PC-9 (cell line): Measurements from ENCODE around the gene ATP10A. TPM values are rescaled to one million over a fixed set of nuclear protein-coding genes. Genes with fewer than 3 reads are reported as not detected.

Experiments used
- BruUV-seq: library from RNA; stranded (reverse); fragments of 400-500 nt; replicated peaks from 2 replicates; lab custom pipeline; 2021; lab: Mats Ljungman, UMichigan
- CTCF ChIA-PET: fragments of 300-600 bp; sonication (Branson Sonifier 250); formaldehyde crosslinking; loops from one replicate; lab custom pipeline; 2022; ENCODE audit warnings: antibody characterized with exemption; lab: Charles Lee
- POLR2A ChIA-PET: fragments of 300-600 bp; sonication (Branson Sonifier 250); formaldehyde crosslinking; loops from one replicate; lab custom pipeline; 2022; ENCODE audit warnings: antibody characterized with exemption; ENCODE audit not compliant: unreplicated experiment; lab: Charles Lee
- DNase-seq, 2 experiments: peaks; one replicate each; pipeline versions ENCODE4 v3.0.0 to v3.0.0-alpha.2; 2015 to 2022; ENCODE audit warnings: mixed read lengths in 1 of 2
- H2AFZ ChIP-seq: fragments of 200-600 bp; sonication (generic); 2 replicates; pipeline ENCODE4 v1.8.1; 2017; ENCODE audit warnings: antibody characterized with exemption
- H3F3A ChIP-seq: fragments of 200-600 bp; sonication (generic); 2 replicates; pipeline ENCODE4 v1.8.1; 2017; ENCODE audit warnings: antibody characterized with exemption, mild to moderate bottlenecking, low read depth; ENCODE audit not compliant: insufficient read depth
- H3K27ac ChIP-seq: fragments of 200-600 bp; sonication (generic); 2 replicates; pipeline ENCODE4 v1.6.1; 2016; ENCODE audit warnings: mixed run types
- H3K27me3 ChIP-seq: fragments of 200-600 bp; sonication (generic); 2 replicates; pipeline ENCODE4 v1.6.1; 2016; ENCODE audit warnings: low read depth, mixed run types; ENCODE audit not compliant: insufficient read depth
- H3K36me3 ChIP-seq: fragments of 200-600 bp; sonication (generic); 2 replicates; pipeline ENCODE4 v1.6.1; 2016; ENCODE audit warnings: low read depth, mixed run types
- H3K4me1 ChIP-seq: fragments of 200-600 bp; sonication (generic); replicated peaks from 2 replicates; pipeline ENCODE4 v1.6.1; 2016; ENCODE audit warnings: mixed run types; ENCODE audit not compliant: insufficient read depth
- H3K4me2 ChIP-seq: fragments of 200-600 bp; sonication (generic); 2 replicates; pipeline ENCODE4 v1.6.1; 2017; ENCODE audit warnings: mixed run types
- H3K4me3 ChIP-seq: fragments of 200-600 bp; sonication (generic); 2 replicates; pipeline ENCODE4 v1.6.1; 2016; ENCODE audit warnings: mixed run types
- H3K79me2 ChIP-seq: fragments of 200-600 bp; sonication (generic); 2 replicates; pipeline ENCODE4 v1.6.1; 2017; ENCODE audit warnings: low read depth, mixed run types
- H3K9me2 ChIP-seq: fragments of 200-600 bp; sonication (generic); 2 replicates; pipeline ENCODE4 v1.8.1; 2017; ENCODE audit warnings: mild to moderate bottlenecking; ENCODE audit not compliant: insufficient read depth
- H3K9me3 ChIP-seq: fragments of 200-600 bp; sonication (generic); 2 replicates; pipeline ENCODE4 v1.8.1; 2016; ENCODE audit warnings: low read depth; ENCODE audit not compliant: insufficient read depth
- H4K20me1 ChIP-seq: fragments of 200-600 bp; sonication (generic); 2 replicates; pipeline ENCODE4 v1.8.1; 2017; ENCODE audit not compliant: insufficient read depth
- CTCF ChIP-seq: fragments of 200-600 bp; sonication (generic); conservative IDR thresholded peaks from 2 replicates; pipeline ENCODE4 v1.6.1; 2017; ENCODE audit warnings: mixed run types, antibody characterized with exemption, mild to moderate bottlenecking, moderate library complexity
- EZH2 ChIP-seq: fragments of 200-600 bp; sonication (generic); IDR thresholded peaks from 2 replicates; pipeline ENCODE4 v1.8.0; 2017; ENCODE audit warnings: antibody characterized with exemption, low read depth
- intact Hi-C: fragments of 100-400 bp; cut with micrococcal nuclease; formaldehyde crosslinking; loops from one replicate; pipeline ENCODE4 v1.10.0; 2022; ENCODE audit not compliant: unreplicated experiment
- total RNA-seq: library from RNA; stranded (reverse); gene quantifications from 2 replicates; pipeline ENCODE4 v1.2.3, GENCODE V29; 2021

ATP10A gene
- total RNA-seq, 1 experiment from 2014 or later = not detected

- Histone ChIP-seq H3K27ac (no peak overlapping the region), H2AFZ (no peak overlapping the region), H3K4me1 (no peaks in the 10 kb centered on the region), H3K79me2 (no peaks in the 10 kb centered on the region), H3K4me2 (no peak overlapping the region), H3K9me3 (no peaks in the 10 kb centered on the region), H3K9me2 (no peaks in the 10 kb centered on the region), H3F3A (no peaks in the 10 kb centered on the region), H3K36me3 (no peaks in the 10 kb centered on the region), H4K20me1 (no peaks in the 10 kb centered on the region), H3K4me3 (no peak overlapping the region), H3K27me3 (peaks cover 4% of the 10 kb centered on the region; the same call in 1 of the 2 replicates)
- ChIA-PET POLR2A (no interaction called here), CTCF (no interaction called here)
- intact Hi-C loops = no loop called here
- BruUV-seq = no TSS peak
- TF ChIP-seq EZH2 = no peak
- TF ChIP-seq CTCF = no peak
- DNase-seq = no peak
Observed at GRCh38 chr15:25910832-25911231, 47.7 kb upstream of the ATP10A start.

- Histone ChIP-seq H3K36me3 (no peaks in the 10 kb centered on the region), H2AFZ (no peak overlapping the region), H3K9me2 (no peaks in the 10 kb centered on the region), H3K9me3 (no peaks in the 10 kb centered on the region), H3K4me3 (no peak overlapping the region), H4K20me1 (no peaks in the 10 kb centered on the region), H3K27me3 (peaks cover 4% of the 10 kb centered on the region; the same call in 1 of the 2 replicates), H3K4me2 (no peak overlapping the region), H3K79me2 (no peaks in the 10 kb centered on the region), H3F3A (no peaks in the 10 kb centered on the region), H3K27ac (no peak overlapping the region), H3K4me1 (no peaks in the 10 kb centered on the region)
- TF ChIP-seq CTCF = no peak
- no peak for TF ChIP-seq EZH2
- BruUV-seq = no TSS peak
- intact Hi-C loops = no loop called here
- CTCF ChIA-PET = no interaction called here
- DNase-seq = no peak
- POLR2A ChIA-PET = no interaction called here
Observed at GRCh38 chr15:25909806-25910205, 46.7 kb upstream of the ATP10A start.

- ChIA-PET CTCF (no interaction called here), POLR2A (no interaction called here)
- Histone ChIP-seq H3K27ac (no peak overlapping the region), H3K79me2 (no peaks in the 10 kb centered on the region), H3F3A (no peaks in the 10 kb centered on the region), H2AFZ (no peak overlapping the region), H4K20me1 (no peaks in the 10 kb centered on the region), H3K4me1 (no peaks in the 10 kb centered on the region), H3K9me3 (no peaks in the 10 kb centered on the region), H3K4me2 (no peak overlapping the region), H3K4me3 (no peak overlapping the region), H3K27me3 (peaks cover 4% of the 10 kb centered on the region; the same call in 1 of the 2 replicates), H3K9me2 (no peaks in the 10 kb centered on the region), H3K36me3 (no peaks in the 10 kb centered on the region)
- TF ChIP-seq EZH2 (no peak), CTCF (no peak)
- DNase-seq = no peak
- intact Hi-C loops = no loop called here
- BruUV-seq = no TSS peak
Observed at GRCh38 chr15:25909325-25909724, 46.2 kb upstream of the ATP10A start.
